SK-N-SH (cell line): ENCODE results near the gene ZNF282. TPM values are rescaled to one million over a fixed set of nuclear protein-coding genes. Genes with fewer than 3 reads are reported as not detected.

ENCODE experiments used
- CTCF ChIA-PET: fragments of 300-600, 350-600 bp; formaldehyde crosslinking; extraction: SDS; loops from one replicate; lab custom pipeline; 2021; lab: Yijun Ruan, JAX
- POLR2A ChIA-PET: fragments of 350-600 bp; sonication (Branson Sonifier 250); formaldehyde crosslinking; extraction: SDS; loops from one replicate; lab custom pipeline; 2020; ENCODE audit warnings: antibody characterized with exemption, inconsistent platforms; lab: Yijun Ruan, JAX
- DNase-seq: peaks from one replicate; pipeline ENCODE4 v3.0.0; 2012
- H2AFZ ChIP-seq: fragments of 200-600 bp; sonication (generic); 2 replicates; pipeline ENCODE4 v1.8.1; 2016; ENCODE audit warnings: antibody characterized with exemption, mild to moderate bottlenecking, low read depth
- H3F3A ChIP-seq: fragments of 200-600 bp; sonication (generic); replicated peaks from 2 replicates; pipeline ENCODE3; 2016; ENCODE audit warnings: antibody characterized with exemption, mild to moderate bottlenecking; ENCODE audit not compliant: insufficient read depth
- H3K27ac ChIP-seq, 2 experiments: fragments of 200-500 bp in 1 of 2; fragments of 200-600 bp in 1 of 2; sonication (Bioruptor generic) in 1 of 2; sonication (generic), shearing (Covaris generic) in 1 of 2; 2 replicates each; pipeline versions ENCODE4 v1.5.1 to v1.6.1; 2014 to 2016; ENCODE audit warnings: low read depth in 2 of 2, inconsistent platforms in 1 of 2, low read length in 1 of 2, mild to moderate bottlenecking in 1 of 2, mixed read lengths in 1 of 2
- H3K27me3 ChIP-seq: fragments of 200-600 bp; sonication (generic), shearing (Covaris generic); 2 replicates; pipeline ENCODE4 v1.6.1; 2016; ENCODE audit warnings: mixed run types; ENCODE audit not compliant: insufficient read depth
- H3K36me3 ChIP-seq, 2 experiments: fragments of 200-500 bp in 1 of 2; fragments of 200-600 bp in 1 of 2; sonication (Bioruptor generic) in 1 of 2; sonication (generic) in 1 of 2; replicated peaks in 1 of 2; 2 replicates each; pipeline versions ENCODE3 to v1.5.1; 2014 to 2016; ENCODE audit warnings: low read length in 1 of 2, mild to moderate bottlenecking in 1 of 2; ENCODE audit not compliant: insufficient read depth in 2 of 2, control insufficient read depth in 1 of 2
- H3K4me1 ChIP-seq, 2 experiments: fragments of 200-500 bp in 1 of 2; fragments of 200-600 bp in 1 of 2; sonication (Bioruptor generic) in 1 of 2; sonication (generic), shearing (Covaris generic) in 1 of 2; 2 replicates each; pipeline versions ENCODE4 v1.5.1 to v1.6.1; 2014 to 2016; ENCODE audit warnings: low read depth in 1 of 2, low read length in 1 of 2, mixed run types in 1 of 2; ENCODE audit not compliant: insufficient read depth in 2 of 2, control insufficient read depth in 1 of 2
- H3K4me2 ChIP-seq: fragments of 200-600 bp; sonication (generic), shearing (Covaris generic); 2 replicates; pipeline ENCODE4 v1.6.1; 2017; ENCODE audit warnings: mixed run types
- H3K4me3 ChIP-seq, 2 experiments: fragments of 200-500 bp in 1 of 2; fragments of 200-600 bp in 1 of 2; sonication (Bioruptor generic) in 1 of 2; sonication (generic), shearing (Covaris generic) in 1 of 2; 2 replicates each; pipeline versions ENCODE4 v1.5.1 to v1.8.1; 2014 to 2016; ENCODE audit warnings: low read depth in 2 of 2, inconsistent platforms in 1 of 2, low read length in 1 of 2, mild to moderate bottlenecking in 1 of 2, mixed read lengths in 1 of 2, moderate library complexity in 1 of 2
- H3K79me2 ChIP-seq: fragments of 200-600 bp; sonication (generic); 2 replicates; pipeline ENCODE4 v1.8.1; 2017; ENCODE audit warnings: mild to moderate bottlenecking; ENCODE audit not compliant: insufficient read depth
- H3K9ac ChIP-seq: fragments of 200-600 bp; sonication (generic); 2 replicates; pipeline ENCODE4 v1.6.1; 2017; ENCODE audit warnings: mixed run types
- H3K9me2 ChIP-seq: fragments of 200-600 bp; sonication (generic); 2 replicates; pipeline ENCODE4 v1.6.1; 2017; ENCODE audit warnings: mixed run types
- H3K9me3 ChIP-seq: fragments of 200-600 bp; sonication (generic); 2 replicates; pipeline ENCODE4 v1.6.1; 2017; ENCODE audit warnings: mixed run types, mild to moderate bottlenecking, moderate library complexity
- H4K20me1 ChIP-seq: fragments of 200-600 bp; sonication (generic); 2 replicates; pipeline ENCODE4 v1.6.1; 2017; ENCODE audit warnings: mild to moderate bottlenecking, mixed run types; ENCODE audit not compliant: insufficient read depth
- CHD2 ChIP-seq: fragments of 150-350 bp; IDR thresholded peaks from 2 replicates; pipeline ENCODE4 v1.6.1; 2018; ENCODE audit warnings: low read length; ENCODE audit not compliant: partially characterized antibody
- EZH2phosphoT487 ChIP-seq: fragments of 200-600 bp; sonication (generic); IDR thresholded peaks from 2 replicates; pipeline ENCODE4 v1.6.1; 2017; ENCODE audit warnings: low read depth, mixed run types, mild to moderate bottlenecking, antibody characterized with exemption, moderate library complexity, borderline replicate concordance
- FOXJ3 ChIP-seq: sonication (generic); formaldehyde crosslinking; IDR thresholded peaks from 2 replicates; pipeline ENCODE4 v1.5.1; 2020; ENCODE audit warnings: mild to moderate bottlenecking, missing genetic modification reagents
- JUND ChIP-seq: IDR thresholded peaks from 2 replicates; pipeline ENCODE4 v1.4.0; 2012
- MEF2A ChIP-seq: IDR thresholded peaks from 2 replicates; pipeline ENCODE4 v1.4.0; 2012; ENCODE audit warnings: low read depth, borderline replicate concordance
- MXI1 ChIP-seq: IDR thresholded peaks from 2 replicates; pipeline ENCODE4 v1.6.1; 2012; ENCODE audit warnings: mild to moderate bottlenecking, low read depth, low read length, improper control_type of control experiment
- NRF1 ChIP-seq: IDR thresholded peaks from 2 replicates; pipeline ENCODE4 v1.6.1; 2012; ENCODE audit warnings: low read depth, mild to moderate bottlenecking, low read length
- POLR2AphosphoS5 ChIP-seq: IDR thresholded peaks from 2 replicates; pipeline ENCODE4 v1.6.1; 2012; ENCODE audit warnings: low read depth, low read length
- RCOR1 ChIP-seq: fragments of 150-350 bp; IDR thresholded peaks from 2 replicates; pipeline ENCODE4 v1.6.1; 2017; ENCODE audit warnings: antibody characterized with exemption, low read length
- RFX5 ChIP-seq: IDR thresholded peaks from 2 replicates; pipeline ENCODE4 v1.6.1; 2012; ENCODE audit warnings: mild to moderate bottlenecking, improper control_type of control experiment, low read length
- RXRA ChIP-seq: IDR thresholded peaks from 2 replicates; pipeline ENCODE4 v1.4.0; 2012; ENCODE audit warnings: low read depth, mild to moderate bottlenecking, borderline replicate concordance
- SIN3A ChIP-seq: IDR thresholded peaks from 2 replicates; pipeline ENCODE4 v1.6.1; 2012; ENCODE audit warnings: low read depth, mild to moderate bottlenecking, low read length, moderate library complexity, borderline replicate concordance
- SMC3 ChIP-seq: IDR thresholded peaks from 2 replicates; pipeline ENCODE4 v1.6.1; 2012; ENCODE audit warnings: low read depth, low read length, improper control_type of control experiment
- TAF1 ChIP-seq: IDR thresholded peaks from 2 replicates; pipeline ENCODE4 v1.6.1; 2012; ENCODE audit warnings: low read depth, mild to moderate bottlenecking, low read length, moderate library complexity, borderline replicate concordance
- TCF12 ChIP-seq: IDR thresholded peaks from 2 replicates; pipeline ENCODE4 v1.4.0; 2012
- WGBS: methylation state at CpG from one replicate; pipeline ENCODE4 v1.1.6; 2017; ENCODE audit warnings: low lambda C conversion rate; 5-methylcytosine and 5-hydroxymethylcytosine counted together
- polyA plus RNA-seq, 3 experiments: library from polyadenylated mRNA; depleted of rRNA; stranded (reverse); fragments of >200 nt; gene quantifications; 2 replicates each; pipeline ENCODE4 v1.2.3, GENCODE V29; 2012
- TF ChIP-seq, protein P1 (sequence below): fragments of 150-350 bp; IDR thresholded peaks from 2 replicates; pipeline ENCODE4 v1.6.1; 2016; ENCODE audit warnings: mild to moderate bottlenecking, low read depth, low read length
- TF ChIP-seq, protein P2 (sequence below): IDR thresholded peaks from 2 replicates; pipeline ENCODE4 v1.4.0; 2012; ENCODE audit warnings: low read depth
- TF ChIP-seq, protein P3 (sequence below): IDR thresholded peaks from 2 replicates; pipeline ENCODE4 v1.6.1; 2012; ENCODE audit warnings: mild to moderate bottlenecking, low read depth, low read length, moderate library complexity
- TF ChIP-seq, protein P4 (sequence below): fragments of 150-350 bp; IDR thresholded peaks from 2 replicates; pipeline ENCODE4 v1.6.1; 2017; ENCODE audit warnings: antibody characterized with exemption, low read length, low read depth, borderline replicate concordance

ZNF282 gene
- polyA plus RNA-seq, 1 of the 3 experiments (the other 2 are of a cell fraction): 17.9 TPM

DNA sequence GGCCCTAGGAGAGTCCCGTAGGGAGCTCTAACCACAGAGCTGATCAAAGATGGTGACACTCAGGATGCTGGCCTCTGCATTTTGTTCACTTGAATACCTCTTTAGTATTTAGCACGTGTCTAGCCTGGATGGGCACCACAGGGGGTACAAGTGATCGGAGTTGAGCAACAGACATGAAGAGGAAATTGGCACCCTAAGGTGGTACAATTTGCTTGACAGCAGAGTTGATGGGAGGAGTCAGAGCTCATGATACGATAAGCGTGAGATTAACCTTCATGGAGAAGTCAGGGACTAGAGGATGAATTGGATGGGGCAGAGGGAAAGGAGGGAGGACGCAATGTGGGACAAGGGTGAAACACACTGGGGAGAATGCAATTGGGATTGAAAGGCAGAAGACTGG is 34.2 kb downstream of the ZNF282 start:
- H3K9me2 ChIP-seq: no peaks in the 10 kb centered on the region
- H2AFZ ChIP-seq: no peak overlapping the region
- ChIA-PET POLR2A (interaction anchor here (1.3 kb wide), 1 partner anchor 10 kb away, joined by 3 read pairs; no protein-coding TSS in a partner anchor), CTCF (interaction anchor here (0.7 to 1.6 kb wide), 6 partner anchors 9 to 513 kb away, joined by 3 to 8 read pairs (median 3); partner anchors contain the start of genes ZNF282 and ZNF398)
- H3K4me2 ChIP-seq: no peak overlapping the region
- H3K36me3 ChIP-seq: peaks cover 6 to 18% of the 10 kb centered on the region in 2 experiments
- no peak overlapping the region for H3K4me3 ChIP-seq
- H3K27ac ChIP-seq: no peak overlapping the region
- peaks cover 0 to 15% of the 10 kb centered on the region in 2 experiments; a peak in 3 of 4 replicates for H3K4me1 ChIP-seq
- H3K79me2 ChIP-seq: no peaks in the 10 kb centered on the region
- no peaks in the 10 kb centered on the region for H4K20me1 ChIP-seq
- no peaks in the 10 kb centered on the region for H3K27me3 ChIP-seq
- no peak for DNase-seq
- no peak overlapping the region for H3K9ac ChIP-seq
- peaks cover 26% of the 10 kb centered on the region for H3F3A ChIP-seq
- TF ChIP-seq, protein P1, sequence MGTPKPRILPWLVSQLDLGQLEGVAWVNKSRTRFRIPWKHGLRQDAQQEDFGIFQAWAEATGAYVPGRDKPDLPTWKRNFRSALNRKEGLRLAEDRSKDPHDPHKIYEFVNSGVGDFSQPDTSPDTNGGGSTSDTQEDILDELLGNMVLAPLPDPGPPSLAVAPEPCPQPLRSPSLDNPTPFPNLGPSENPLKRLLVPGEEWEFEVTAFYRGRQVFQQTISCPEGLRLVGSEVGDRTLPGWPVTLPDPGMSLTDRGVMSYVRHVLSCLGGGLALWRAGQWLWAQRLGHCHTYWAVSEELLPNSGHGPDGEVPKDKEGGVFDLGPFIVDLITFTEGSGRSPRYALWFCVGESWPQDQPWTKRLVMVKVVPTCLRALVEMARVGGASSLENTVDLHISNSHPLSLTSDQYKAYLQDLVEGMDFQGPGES: no peak
- TF ChIP-seq RCOR1 (no peak), TCF12 (no peak), TAF1 (no peak), SIN3A (no peak), JUND (peak; percentile 4; the same call in 1 of the 2 replicates), POLR2AphosphoS5 (0 out of 2 replicates have a peak, but pooled peaks have one; percentile 5)
- TF ChIP-seq, protein P2, sequence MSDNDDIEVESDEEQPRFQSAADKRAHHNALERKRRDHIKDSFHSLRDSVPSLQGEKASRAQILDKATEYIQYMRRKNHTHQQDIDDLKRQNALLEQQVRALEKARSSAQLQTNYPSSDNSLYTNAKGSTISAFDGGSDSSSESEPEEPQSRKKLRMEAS: no peak
- WGBS: 47% methylated on average over 6 of the region's 6 CpGs
- no peaks in the 10 kb centered on the region for H3K9me3 ChIP-seq

DNA sequence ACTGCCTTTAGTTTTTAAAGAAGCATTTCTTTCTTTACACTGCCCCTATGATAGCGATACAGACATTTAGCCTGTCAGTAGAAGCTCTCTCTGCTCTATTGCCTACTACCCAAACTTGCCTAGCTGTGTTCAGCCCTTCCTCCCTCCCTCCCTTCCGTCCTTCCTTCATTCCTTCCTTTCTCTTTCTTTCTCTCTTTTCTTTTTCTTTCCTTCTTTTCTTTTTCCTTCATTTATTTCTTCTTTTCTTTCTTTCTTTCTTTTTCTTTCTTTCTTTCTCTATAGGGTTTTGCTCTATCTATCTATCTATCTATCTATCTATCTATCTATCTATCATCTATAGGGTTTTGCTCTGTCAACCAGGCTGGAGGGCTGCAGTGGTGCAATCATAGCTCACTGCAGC is 37.0 kb downstream of the ZNF282 start:
- Histone ChIP-seq H3K36me3 (no peaks in the 10 kb centered on the region), H3F3A (peaks cover 38% of the 10 kb centered on the region), H4K20me1 (no peaks in the 10 kb centered on the region), H2AFZ (0 out of 2 replicates have a peak overlapping the region, but pooled peaks have one; percentile 0), H3K27me3 (no peaks in the 10 kb centered on the region), H3K9me2 (no peaks in the 10 kb centered on the region), H3K79me2 (no peaks in the 10 kb centered on the region), H3K4me1 (peaks cover 0 to 16% of the 10 kb centered on the region in 2 experiments; a peak in 3 of 4 replicates), H3K9me3 (no peaks in the 10 kb centered on the region), H3K27ac (peak overlapping the region in 1 of 2 experiments; percentile 94; a peak in 2 of 4 replicates), H3K4me3 (no peak overlapping the region), H3K9ac (no peak overlapping the region), H3K4me2 (peak overlapping the region; percentile 56; the same call in 1 of the 2 replicates)
- ChIA-PET POLR2A (no interaction called here), CTCF (interaction anchor here (1.1 to 1.8 kb wide), 4 partner anchors 22 to 228 kb away, joined by 3 to 5 read pairs (median 4); partner anchors contain the start of genes ZNF777 and ZNF783)
- 49% methylated on average over 2 of the region's 2 CpGs for WGBS
- DNase-seq: no peak
- TF ChIP-seq TAF1: no peak
- no peak for TF ChIP-seq RXRA
- TF ChIP-seq NRF1: no peak
- TF ChIP-seq MXI1: no peak
- TF ChIP-seq EZH2phosphoT487: no peak
- TF ChIP-seq, protein P1: no peak
- TF ChIP-seq, protein P3, sequence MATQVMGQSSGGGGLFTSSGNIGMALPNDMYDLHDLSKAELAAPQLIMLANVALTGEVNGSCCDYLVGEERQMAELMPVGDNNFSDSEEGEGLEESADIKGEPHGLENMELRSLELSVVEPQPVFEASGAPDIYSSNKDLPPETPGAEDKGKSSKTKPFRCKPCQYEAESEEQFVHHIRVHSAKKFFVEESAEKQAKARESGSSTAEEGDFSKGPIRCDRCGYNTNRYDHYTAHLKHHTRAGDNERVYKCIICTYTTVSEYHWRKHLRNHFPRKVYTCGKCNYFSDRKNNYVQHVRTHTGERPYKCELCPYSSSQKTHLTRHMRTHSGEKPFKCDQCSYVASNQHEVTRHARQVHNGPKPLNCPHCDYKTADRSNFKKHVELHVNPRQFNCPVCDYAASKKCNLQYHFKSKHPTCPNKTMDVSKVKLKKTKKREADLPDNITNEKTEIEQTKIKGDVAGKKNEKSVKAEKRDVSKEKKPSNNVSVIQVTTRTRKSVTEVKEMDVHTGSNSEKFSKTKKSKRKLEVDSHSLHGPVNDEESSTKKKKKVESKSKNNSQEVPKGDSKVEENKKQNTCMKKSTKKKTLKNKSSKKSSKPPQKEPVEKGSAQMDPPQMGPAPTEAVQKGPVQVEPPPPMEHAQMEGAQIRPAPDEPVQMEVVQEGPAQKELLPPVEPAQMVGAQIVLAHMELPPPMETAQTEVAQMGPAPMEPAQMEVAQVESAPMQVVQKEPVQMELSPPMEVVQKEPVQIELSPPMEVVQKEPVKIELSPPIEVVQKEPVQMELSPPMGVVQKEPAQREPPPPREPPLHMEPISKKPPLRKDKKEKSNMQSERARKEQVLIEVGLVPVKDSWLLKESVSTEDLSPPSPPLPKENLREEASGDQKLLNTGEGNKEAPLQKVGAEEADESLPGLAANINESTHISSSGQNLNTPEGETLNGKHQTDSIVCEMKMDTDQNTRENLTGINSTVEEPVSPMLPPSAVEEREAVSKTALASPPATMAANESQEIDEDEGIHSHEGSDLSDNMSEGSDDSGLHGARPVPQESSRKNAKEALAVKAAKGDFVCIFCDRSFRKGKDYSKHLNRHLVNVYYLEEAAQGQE: no peak
- no peak for TF ChIP-seq SMC3
- TF ChIP-seq, protein P4, sequence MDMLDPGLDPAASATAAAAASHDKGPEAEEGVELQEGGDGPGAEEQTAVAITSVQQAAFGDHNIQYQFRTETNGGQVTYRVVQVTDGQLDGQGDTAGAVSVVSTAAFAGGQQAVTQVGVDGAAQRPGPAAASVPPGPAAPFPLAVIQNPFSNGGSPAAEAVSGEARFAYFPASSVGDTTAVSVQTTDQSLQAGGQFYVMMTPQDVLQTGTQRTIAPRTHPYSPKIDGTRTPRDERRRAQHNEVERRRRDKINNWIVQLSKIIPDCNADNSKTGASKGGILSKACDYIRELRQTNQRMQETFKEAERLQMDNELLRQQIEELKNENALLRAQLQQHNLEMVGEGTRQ: no peak
- TF ChIP-seq, protein P2: no peak
- TF ChIP-seq FOXJ3 (CRISPR knock-in tag): no peak
- no peak for TF ChIP-seq MEF2A
- no peak for TF ChIP-seq POLR2AphosphoS5
- no peak for TF ChIP-seq CHD2
- TF ChIP-seq RFX5: no peak
- no peak for TF ChIP-seq JUND
